Measurements from ENCODE around the gene FANCI.

Gene FANCI

DNA sequence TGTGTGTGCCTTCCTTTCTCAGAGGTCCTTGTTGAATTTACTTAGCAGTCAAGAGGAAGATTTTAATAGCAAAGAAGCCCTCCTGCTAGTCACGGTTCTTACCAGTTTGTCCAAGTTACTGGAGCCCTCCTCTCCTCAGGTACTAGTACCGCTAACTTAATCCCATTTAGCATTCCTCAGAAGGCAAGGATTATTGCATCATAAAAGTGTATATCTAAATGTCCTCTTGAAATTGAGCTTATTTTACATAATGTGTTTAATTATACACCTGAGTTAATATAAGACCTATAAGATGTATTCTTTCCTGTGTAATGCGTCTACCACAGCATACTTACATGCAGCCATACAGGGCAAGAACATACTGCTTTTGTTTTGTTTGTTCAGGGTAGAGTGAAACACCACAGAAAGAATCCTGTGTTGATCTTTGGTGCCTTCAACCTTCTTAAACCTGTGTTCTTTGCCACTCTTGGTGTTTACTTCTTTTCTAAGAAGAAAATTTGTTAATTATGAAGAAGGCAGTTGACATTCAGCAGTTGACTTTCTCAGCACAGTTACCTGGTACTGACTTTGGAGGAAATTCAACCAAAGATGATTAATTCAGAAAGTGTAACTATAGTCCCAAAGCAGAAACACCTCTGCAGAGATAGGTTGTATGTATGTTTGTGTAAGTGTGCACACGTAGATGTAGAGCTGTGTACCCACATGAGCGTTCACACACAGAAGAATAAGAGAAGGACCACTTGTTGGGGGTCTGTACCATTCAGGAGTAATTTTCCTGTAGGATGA, 57.7 kb downstream of the FANCI start:
- TF ChIP-seq, protein P1, sequence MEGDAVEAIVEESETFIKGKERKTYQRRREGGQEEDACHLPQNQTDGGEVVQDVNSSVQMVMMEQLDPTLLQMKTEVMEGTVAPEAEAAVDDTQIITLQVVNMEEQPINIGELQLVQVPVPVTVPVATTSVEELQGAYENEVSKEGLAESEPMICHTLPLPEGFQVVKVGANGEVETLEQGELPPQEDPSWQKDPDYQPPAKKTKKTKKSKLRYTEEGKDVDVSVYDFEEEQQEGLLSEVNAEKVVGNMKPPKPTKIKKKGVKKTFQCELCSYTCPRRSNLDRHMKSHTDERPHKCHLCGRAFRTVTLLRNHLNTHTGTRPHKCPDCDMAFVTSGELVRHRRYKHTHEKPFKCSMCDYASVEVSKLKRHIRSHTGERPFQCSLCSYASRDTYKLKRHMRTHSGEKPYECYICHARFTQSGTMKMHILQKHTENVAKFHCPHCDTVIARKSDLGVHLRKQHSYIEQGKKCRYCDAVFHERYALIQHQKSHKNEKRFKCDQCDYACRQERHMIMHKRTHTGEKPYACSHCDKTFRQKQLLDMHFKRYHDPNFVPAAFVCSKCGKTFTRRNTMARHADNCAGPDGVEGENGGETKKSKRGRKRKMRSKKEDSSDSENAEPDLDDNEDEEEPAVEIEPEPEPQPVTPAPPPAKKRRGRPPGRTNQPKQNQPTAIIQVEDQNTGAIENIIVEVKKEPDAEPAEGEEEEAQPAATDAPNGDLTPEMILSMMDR (IDR thresholded peaks at IDR 0.05; ENCODE audit: low read depth, low read length, missing control alignments), result no peak
- DNase-seq (ENCODE audit: extremely low read depth, low read depth), result no peak
- H3K4me3 ChIP-seq (replicated peaks; ENCODE audit: low read depth, low read length), result no peak overlapping the region

DNA sequence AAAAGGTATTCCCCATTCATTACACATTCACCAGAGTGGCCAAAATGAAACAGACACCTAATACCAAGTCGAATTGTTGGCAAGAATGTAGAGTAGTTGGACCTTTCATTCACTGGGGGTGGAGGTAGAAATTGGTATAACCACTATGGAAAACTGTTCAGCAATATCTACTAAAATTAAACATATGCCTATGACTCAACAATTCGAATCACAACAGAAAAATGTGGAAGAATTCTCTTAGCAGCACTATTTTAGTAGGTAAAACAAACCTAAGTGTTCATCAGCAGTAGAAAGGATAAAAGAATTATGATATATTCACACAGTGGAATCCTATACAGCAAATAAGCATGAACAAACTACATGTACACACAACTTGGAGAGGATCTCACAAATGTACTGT, 60.2 kb downstream of the FANCI start:
- TF ChIP-seq, protein P1 (IDR thresholded peaks at IDR 0.05; ENCODE audit: low read depth, low read length, missing control alignments), result no peak
- H3K4me3 ChIP-seq (replicated peaks; ENCODE audit: low read depth, low read length), result no peak overlapping the region
- no peak for DNase-seq (ENCODE audit: extremely low read depth, low read depth)

DNA sequence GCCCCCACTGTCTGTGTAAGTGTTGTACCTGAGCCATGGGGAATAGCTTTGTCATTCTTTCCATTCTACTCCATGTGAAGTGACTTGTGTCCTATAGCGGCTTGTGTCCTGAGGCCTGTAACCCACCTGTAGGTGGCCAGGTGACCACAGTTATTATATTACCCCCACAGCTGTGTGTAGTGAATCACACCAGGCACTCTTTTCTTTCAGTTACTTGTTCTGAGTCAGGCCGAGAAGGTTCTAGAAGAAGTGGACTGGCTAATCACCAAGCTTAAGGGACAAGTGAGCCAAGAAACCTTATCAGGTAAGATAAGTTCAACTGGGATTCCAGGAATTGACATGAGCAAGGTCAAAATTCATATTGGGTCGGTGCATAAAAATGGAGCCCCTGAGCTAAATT, 61.6 kb downstream of the FANCI start:
- no peak overlapping the region for H3K4me3 ChIP-seq (replicated peaks; ENCODE audit: low read depth, low read length)
- DNase-seq (ENCODE audit: extremely low read depth, low read depth), result no peak
- TF ChIP-seq, protein P1 (IDR thresholded peaks at IDR 0.05; ENCODE audit: low read depth, low read length, missing control alignments), result no peak

DNA sequence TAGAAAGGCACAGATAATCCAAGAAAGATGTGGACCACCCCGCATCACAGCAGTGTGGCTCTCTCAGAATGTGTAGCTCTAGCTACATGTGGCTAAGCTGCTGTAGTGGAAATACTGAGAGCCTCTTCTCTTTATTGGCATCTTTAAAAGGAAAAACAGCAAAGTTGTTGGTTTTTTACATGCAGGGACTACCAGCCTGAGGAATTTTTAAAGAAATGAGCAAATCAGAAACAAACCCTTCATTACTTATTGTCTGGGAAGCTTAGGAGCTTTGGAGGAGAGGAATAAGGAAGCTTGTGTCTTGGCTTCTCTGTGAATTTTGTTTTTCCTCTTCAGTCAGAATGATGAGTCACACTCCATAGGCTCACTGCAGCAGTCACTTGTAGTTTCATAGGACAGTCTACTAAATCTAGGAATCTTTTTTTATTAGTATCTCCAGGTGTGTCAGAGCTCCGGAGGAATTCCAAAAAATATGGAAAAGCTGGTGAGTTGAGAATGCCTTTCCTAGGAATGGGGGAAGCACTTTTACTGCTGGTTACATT, 63.3 kb downstream of the FANCI start:
- DNase-seq (ENCODE audit: extremely low read depth, low read depth), result no peak
- TF ChIP-seq, protein P1 (IDR thresholded peaks at IDR 0.05; ENCODE audit: low read depth, low read length, missing control alignments), result no peak
- H3K4me3 ChIP-seq (replicated peaks; ENCODE audit: low read depth, low read length), result no peak overlapping the region

DNA sequence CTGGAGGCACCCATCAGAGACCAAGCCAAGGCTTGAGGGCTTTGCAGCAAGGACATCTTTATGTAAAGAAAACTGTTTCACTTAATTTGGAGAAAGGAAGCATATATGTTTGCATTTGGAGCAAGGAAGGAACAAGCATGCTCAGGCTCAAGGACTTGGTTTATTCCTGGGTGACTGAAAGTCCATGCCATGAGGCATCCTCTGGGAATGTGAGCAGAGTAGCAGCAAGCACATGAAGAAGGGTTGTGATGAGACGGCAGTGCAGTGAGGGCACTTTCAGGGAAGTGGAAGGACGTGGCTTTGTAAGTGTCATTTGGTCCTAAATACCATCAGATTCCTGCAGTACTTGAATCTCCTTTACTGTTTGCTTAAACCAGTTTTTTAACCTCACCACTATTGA, 64.0 kb downstream of the FANCI start:
- TF ChIP-seq, protein P1 (IDR thresholded peaks at IDR 0.05; ENCODE audit: low read depth, low read length, missing control alignments), result no peak
- DNase-seq (ENCODE audit: extremely low read depth, low read depth), result no peak
- H3K4me3 ChIP-seq (replicated peaks; ENCODE audit: low read depth, low read length), result no peak overlapping the region

DNA sequence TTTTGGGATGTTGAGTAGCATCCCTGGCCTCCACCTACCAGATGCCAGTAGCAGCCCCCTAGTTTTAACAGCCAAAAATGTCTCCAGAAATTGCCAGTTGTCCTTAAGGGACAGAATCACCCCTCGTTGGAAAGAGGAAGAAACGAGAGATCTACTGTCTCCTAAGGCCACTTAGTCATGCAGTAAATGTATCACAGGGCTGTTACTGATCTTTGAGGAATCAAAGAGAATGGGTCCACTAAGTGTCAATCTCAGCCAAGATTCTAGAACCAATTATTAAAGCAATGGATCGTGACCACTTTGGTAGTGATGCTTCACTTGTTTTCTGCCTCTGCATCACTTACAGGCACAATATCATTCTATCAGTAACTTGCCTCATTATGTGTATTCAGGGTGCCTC, 64.5 kb downstream of the FANCI start:
- TF ChIP-seq, protein P1 (IDR thresholded peaks at IDR 0.05; ENCODE audit: low read depth, low read length, missing control alignments), result no peak
- DNase-seq (ENCODE audit: extremely low read depth, low read depth), result no peak
- no peak overlapping the region for H3K4me3 ChIP-seq (replicated peaks; ENCODE audit: low read depth, low read length)

All from HFF-Myc (cell line).